Activated CD8-positive, alpha-beta memory T cell treated with anti-CD3 and anti-CD28 coated beads for 1 hour (primary cell): Measurements from ENCODE around the gene PDGFB.

ENCODE experiments used
- DNase-seq, 2 donors: peaks; one replicate each; pipeline ENCODE4 v3.0.0-alpha.2; 2020; ENCODE audit warnings: low read depth in 1 of 2; ENCODE audit errors: extremely low read depth in 1 of 2

PDGFB gene

GRCh38 chr22:39254789-39255298, 10.1 kb upstream of the PDGFB start:
- no peak for DNase-seq

- DNase-seq = no peak
These were observed 9.3 kb upstream of the PDGFB start for GRCh38 chr22:39254122-39254521.

- no peak for DNase-seq
These were observed 8.8 kb upstream of the PDGFB start for GRCh38 chr22:39253435-39254070.

- DNase-seq = no peak
These were observed 8.0 kb upstream of the PDGFB start for GRCh38 chr22:39252461-39253434.

- DNase-seq = no peak
These were observed 7.1 kb upstream of the PDGFB start for GRCh38 chr22:39251762-39252460.

GRCh38 chr22:39250838-39251237, 6.1 kb upstream of the PDGFB start:
- no peak for DNase-seq

GRCh38 chr22:39250131-39250530, 5.3 kb upstream of the PDGFB start:
- DNase-seq = no peak

- no peak for DNase-seq
These were observed 4.4 kb upstream of the PDGFB start for GRCh38 chr22:39249086-39249704.

GRCh38 chr22:39248254-39248653, 3.5 kb upstream of the PDGFB start:
- DNase-seq = no peak

- DNase-seq = no peak
These were observed 2.6 kb upstream of the PDGFB start for GRCh38 chr22:39247361-39247760.

- DNase-seq = no peak
These were observed 2.0 kb upstream of the PDGFB start for GRCh38 chr22:39246690-39247332.

GRCh38 chr22:39246217-39246616, 1.4 kb upstream of the PDGFB start:
- DNase-seq = no peak

GRCh38 chr22:39245130-39246039, 603 bp upstream of the PDGFB start:
- no peak for DNase-seq

GRCh38 chr22:39244136-39244495, 666 bp downstream of the PDGFB start:
- no peak for DNase-seq

GRCh38 chr22:39243439-39244135, 1.2 kb downstream of the PDGFB start:
- DNase-seq = no peak

- DNase-seq = no peak
These were observed 2.0 kb downstream of the PDGFB start for GRCh38 chr22:39242595-39243438.

- DNase-seq = no peak
These were observed 2.8 kb downstream of the PDGFB start for GRCh38 chr22:39241794-39242594.
